Endodermal cell (in vitro differentiated cells): ENCODE data around the gene ALDH7A1. TPM values are rescaled to one million over a fixed set of nuclear protein-coding genes. Genes with fewer than 3 reads are reported as not detected.

Experiments
- DNase-seq: peaks from one replicate; pipeline ENCODE4 v3.0.0-alpha.2; 2017
- H3K27ac ChIP-seq: 2 replicates; pipeline ENCODE4 v1.5.1; 2013; ENCODE audit warnings: mild to moderate bottlenecking, low read depth, low read length, moderate library complexity
- H3K27me3 ChIP-seq: 2 replicates; pipeline ENCODE4 v1.6.1; 2013; ENCODE audit warnings: mild to moderate bottlenecking, low read length, moderate library complexity; ENCODE audit not compliant: insufficient read depth, control insufficient read depth, poor library complexity, severe bottlenecking
- H3K36me3 ChIP-seq: 2 replicates; pipeline ENCODE4 v1.7.0; 2013; ENCODE audit warnings: mild to moderate bottlenecking, low read length, moderate library complexity; ENCODE audit not compliant: control insufficient read depth, insufficient read depth
- H3K4me1 ChIP-seq: one replicate; pipeline ENCODE4 v1.7.0; 2013; ENCODE audit warnings: low read length; ENCODE audit not compliant: control insufficient read depth, insufficient read depth
- H3K4me3 ChIP-seq: 2 replicates; pipeline ENCODE4 v1.5.1; 2013; ENCODE audit warnings: mild to moderate bottlenecking, low read length, moderate library complexity
- H3K9ac ChIP-seq: 2 replicates; pipeline ENCODE4 v1.6.1; 2013; ENCODE audit warnings: mild to moderate bottlenecking, low read length, moderate library complexity; ENCODE audit not compliant: poor library complexity, severe bottlenecking; ENCODE audit errors: extremely low read depth
- H3K9me3 ChIP-seq: 2 replicates; pipeline ENCODE4 v1.6.1; 2013; ENCODE audit warnings: mild to moderate bottlenecking, low read length, moderate library complexity; ENCODE audit not compliant: control insufficient read depth
- H3K27ac Mint-ChIP-seq: 2 replicates; pipeline ENCODE4 v1.8.0; 2020; ENCODE audit warnings: mixed read lengths
- H3K27me3 Mint-ChIP-seq: 2 replicates; pipeline ENCODE4 v1.8.0; 2021; ENCODE audit warnings: mild to moderate bottlenecking, mixed read lengths; ENCODE audit not compliant: insufficient read depth
- H3K36me3 Mint-ChIP-seq: 2 replicates; pipeline ENCODE4 v1.8.0; 2020; ENCODE audit warnings: low read depth, mixed read lengths
- H3K4me1 Mint-ChIP-seq: 2 replicates; pipeline ENCODE4 v1.8.0; 2020; ENCODE audit warnings: mixed read lengths
- H3K4me3 Mint-ChIP-seq: 2 replicates; pipeline ENCODE4 v1.8.0; 2020; ENCODE audit warnings: mild to moderate bottlenecking, moderate library complexity, mixed read lengths
- H3K9me3 Mint-ChIP-seq: 2 replicates; pipeline ENCODE4 v1.8.0; 2020; ENCODE audit warnings: mild to moderate bottlenecking, mixed read lengths
- WGBS, 2 experiments: methylation state at CpG; one replicate each; pipeline versions ENCODE4 v1.1.5 to v1.1.7; 2013; ENCODE audit warnings: missing lambda C conversion rate in 2 of 2, mixed read lengths in 1 of 2; ENCODE audit not compliant: insufficient coverage in 1 of 2, insufficient read length in 1 of 2; 5-methylcytosine and 5-hydroxymethylcytosine counted together
- total RNA-seq, 2 donors: library from RNA; stranded (reverse); fragmentation: NEBNext Ultra II Directional in 1 of 2; extraction: Animal tissue kit (Norgen Biotek cat#: 25700) in 1 of 2; gene quantifications; 2 replicates in 1 of 2; 3 replicates in 1 of 2; pipeline ENCODE4 v1.2.1, GENCODE V29; 2021
- TF ChIP-seq, protein P1 (sequence below): fragments of 200-600 bp; sonication (generic); conservative IDR thresholded peaks from 2 replicates; pipeline ENCODE4 v1.5.0; 2021; ENCODE audit warnings: antibody characterized with exemption, mild to moderate bottlenecking

Gene ALDH7A1
- total RNA-seq, 2 donors from 2014 or later = 133 to 192 TPM

DNA sequence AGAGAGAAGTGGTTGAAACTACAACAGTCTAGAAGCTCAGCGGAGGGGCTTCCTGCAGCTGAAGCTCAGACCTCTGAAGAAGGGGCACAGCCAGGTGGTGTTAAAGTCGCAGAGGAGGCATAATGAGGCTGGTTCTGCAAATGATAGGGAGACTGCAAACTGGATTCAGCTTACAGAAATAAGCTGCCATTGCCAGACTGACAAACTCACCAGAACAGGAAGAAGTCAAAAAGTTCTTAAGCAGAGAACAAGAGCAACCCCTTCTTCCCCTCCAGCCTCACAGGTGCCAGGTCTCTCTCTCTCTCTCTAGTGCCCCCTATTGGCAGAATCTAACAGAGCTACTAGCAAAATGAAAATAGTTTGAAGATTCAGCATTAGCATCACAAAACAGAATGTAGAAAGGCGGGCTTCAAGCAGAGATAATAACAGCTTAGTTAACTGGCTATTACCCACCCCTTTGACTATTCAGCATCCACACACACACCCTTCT is 95.1 kb downstream of the ALDH7A1 start:
- peak; percentile 56 for DNase-seq
- peaks cover 3% of the 10 kb centered on the region for H3K4me1 Mint-ChIP-seq

DNA sequence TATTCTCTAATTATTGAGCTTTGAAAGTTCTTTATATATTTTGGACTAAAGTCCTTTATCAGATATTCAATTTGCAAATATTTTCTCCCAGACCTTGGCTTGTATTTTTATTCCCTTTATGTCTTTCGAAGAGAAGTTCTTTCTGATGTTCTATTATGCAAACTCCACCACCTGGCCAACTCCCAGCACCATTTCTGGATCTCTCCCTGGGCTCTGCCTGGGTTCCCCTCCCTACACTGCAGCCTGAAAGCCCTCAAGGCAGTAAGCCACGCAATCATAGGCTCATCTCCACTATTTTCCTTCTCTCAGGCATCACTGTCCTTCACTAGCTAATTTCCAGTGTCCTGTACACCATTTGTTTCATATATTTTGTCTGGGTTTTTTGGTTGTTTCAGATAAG is 95.7 kb downstream of the ALDH7A1 start:
- DNase-seq = no peak
- Histone ChIP-seq H3K4me3 (no peak overlapping the region), H3K27me3 (no peaks in the 10 kb centered on the region), H3K27ac (no peak overlapping the region), H3K9ac (no peak overlapping the region), H3K4me1 (no peaks in the 10 kb centered on the region), H3K36me3 (no peaks in the 10 kb centered on the region), H3K9me3 (no peaks in the 10 kb centered on the region)
- Mint-ChIP-seq H3K36me3 (peaks cover 1% of the 10 kb centered on the region), H3K4me1 (peaks cover 3% of the 10 kb centered on the region), H3K4me3 (no peak overlapping the region), H3K27ac (no peak overlapping the region), H3K27me3 (no peaks in the 10 kb centered on the region), H3K9me3 (no peaks in the 10 kb centered on the region)
- 83 to 100% methylated on average over 1 to 2 of the region's 2 CpGs for WGBS, 2 experiments
- TF ChIP-seq, protein P1, sequence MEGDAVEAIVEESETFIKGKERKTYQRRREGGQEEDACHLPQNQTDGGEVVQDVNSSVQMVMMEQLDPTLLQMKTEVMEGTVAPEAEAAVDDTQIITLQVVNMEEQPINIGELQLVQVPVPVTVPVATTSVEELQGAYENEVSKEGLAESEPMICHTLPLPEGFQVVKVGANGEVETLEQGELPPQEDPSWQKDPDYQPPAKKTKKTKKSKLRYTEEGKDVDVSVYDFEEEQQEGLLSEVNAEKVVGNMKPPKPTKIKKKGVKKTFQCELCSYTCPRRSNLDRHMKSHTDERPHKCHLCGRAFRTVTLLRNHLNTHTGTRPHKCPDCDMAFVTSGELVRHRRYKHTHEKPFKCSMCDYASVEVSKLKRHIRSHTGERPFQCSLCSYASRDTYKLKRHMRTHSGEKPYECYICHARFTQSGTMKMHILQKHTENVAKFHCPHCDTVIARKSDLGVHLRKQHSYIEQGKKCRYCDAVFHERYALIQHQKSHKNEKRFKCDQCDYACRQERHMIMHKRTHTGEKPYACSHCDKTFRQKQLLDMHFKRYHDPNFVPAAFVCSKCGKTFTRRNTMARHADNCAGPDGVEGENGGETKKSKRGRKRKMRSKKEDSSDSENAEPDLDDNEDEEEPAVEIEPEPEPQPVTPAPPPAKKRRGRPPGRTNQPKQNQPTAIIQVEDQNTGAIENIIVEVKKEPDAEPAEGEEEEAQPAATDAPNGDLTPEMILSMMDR = no peak

More for the DNA sequence above, 95.1 kb downstream of the ALDH7A1 start:
- no peak overlapping the region for H3K4me3 ChIP-seq
- Mint-ChIP-seq H3K9me3 (no peaks in the 10 kb centered on the region), H3K4me3 (no peak overlapping the region), H3K27me3 (no peaks in the 10 kb centered on the region), H3K36me3 (no peaks in the 10 kb centered on the region), H3K27ac (no peak overlapping the region)
- TF ChIP-seq, protein P1 = peak; percentile 85
- WGBS, 2 experiments = 88 to 100% methylated on average over 3 of the region's 3 CpGs
- no peaks in the 10 kb centered on the region for H3K36me3 ChIP-seq
- no peak overlapping the region for H3K9ac ChIP-seq
- no peaks in the 10 kb centered on the region for H3K9me3 ChIP-seq
- H3K4me1 ChIP-seq = no peaks in the 10 kb centered on the region
- no peaks in the 10 kb centered on the region for H3K27me3 ChIP-seq
- no peak overlapping the region for H3K27ac ChIP-seq

DNA sequence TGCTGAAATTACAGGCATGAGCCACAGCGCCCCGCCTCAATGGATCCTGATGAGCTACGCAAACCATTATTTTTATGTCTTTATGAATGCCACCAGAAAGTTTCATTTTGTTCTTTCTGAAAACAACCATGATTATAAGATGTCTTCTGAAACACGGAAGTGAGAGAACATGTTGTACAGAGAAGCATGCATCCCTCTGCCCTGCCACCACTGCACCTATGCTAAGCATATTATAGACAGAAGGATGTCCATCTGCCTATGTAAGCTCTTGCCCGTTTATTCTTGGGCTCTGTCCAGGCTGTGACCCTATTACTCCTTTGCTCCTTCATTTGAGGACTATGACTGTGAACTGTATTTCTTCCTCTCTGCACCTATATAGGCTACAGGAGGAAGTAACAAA is 97.5 kb downstream of the ALDH7A1 start:
- Histone ChIP-seq H3K27me3 (no peaks in the 10 kb centered on the region), H3K27ac (no peak overlapping the region), H3K9ac (no peak overlapping the region), H3K36me3 (no peaks in the 10 kb centered on the region), H3K4me3 (no peak overlapping the region), H3K9me3 (no peaks in the 10 kb centered on the region), H3K4me1 (no peaks in the 10 kb centered on the region)
- no peaks in the 10 kb centered on the region for H3K27me3 Mint-ChIP-seq
- no peak overlapping the region for H3K4me3 Mint-ChIP-seq
- H3K4me1 Mint-ChIP-seq = no peaks in the 10 kb centered on the region
- DNase-seq = no peak
- TF ChIP-seq, protein P1 = no peak
- H3K9me3 Mint-ChIP-seq = no peaks in the 10 kb centered on the region
- no peak overlapping the region for H3K27ac Mint-ChIP-seq
- peaks cover 9% of the 10 kb centered on the region for H3K36me3 Mint-ChIP-seq
- WGBS, 2 experiments = 96% methylated on average over 4 to 5 of the region's 5 CpGs
